ENCODE results near the gene MYOZ2. TPM values are rescaled to one million over a fixed set of nuclear protein-coding genes. Genes with fewer than 3 reads are reported as not detected.

The MYOZ2 gene
- total RNA-seq, 6 experiments from 2014 or later = 0.07 to 0.19 (median 0.12) TPM; not detected in 3

DNA sequence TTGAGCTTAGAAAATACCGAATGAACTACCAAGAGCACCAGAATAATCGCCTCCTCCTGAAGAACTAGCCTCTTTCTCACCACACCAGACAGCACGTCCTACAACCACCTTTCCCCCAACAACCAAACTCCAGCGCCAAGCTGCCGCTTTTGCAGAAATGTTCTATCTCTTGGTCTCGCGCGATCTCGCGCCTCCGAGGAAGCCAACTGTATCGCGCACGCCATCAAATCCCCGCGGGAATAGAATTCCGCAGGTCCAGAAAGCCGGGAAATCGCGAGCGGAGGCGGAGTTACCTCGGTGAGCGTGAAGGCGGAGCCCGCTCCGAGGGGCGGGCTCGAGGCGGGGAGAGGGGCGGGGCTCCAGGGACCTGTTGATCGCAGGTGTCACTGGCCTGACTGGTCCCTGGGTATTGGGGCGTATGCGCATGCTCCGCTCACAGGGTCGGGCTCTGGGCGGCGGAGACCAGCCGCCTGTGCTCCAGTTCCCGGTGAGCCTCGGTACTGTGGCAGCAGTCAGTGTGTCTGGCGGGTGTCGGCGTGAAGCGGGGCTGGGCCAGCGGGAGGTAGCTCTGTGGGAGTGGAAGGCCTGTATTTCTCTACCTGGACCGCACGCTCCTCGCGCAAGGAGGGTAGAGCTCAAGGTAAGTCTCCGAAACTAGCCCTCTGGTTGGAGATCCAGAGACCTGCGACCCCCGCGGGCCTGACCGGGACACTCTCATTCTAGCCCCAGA, 76.8 kb downstream of the MYOZ2 start, which contains the start of gene USP53:
Gene USP53 (plus strand): TSS at position 480 of the 730 bp plus-strand sequence. CDS start 27,047 bp downstream, outside the sequence.
- no peaks in the 10 kb centered on the region for H3K4me1 ChIP-seq
- WGBS (ENCODE audit: insufficient coverage, low coverage, low lambda C conversion rate, missing lambda C conversion rate) = 0% methylated on average over 28 of the region's 55 CpGs

DNA sequence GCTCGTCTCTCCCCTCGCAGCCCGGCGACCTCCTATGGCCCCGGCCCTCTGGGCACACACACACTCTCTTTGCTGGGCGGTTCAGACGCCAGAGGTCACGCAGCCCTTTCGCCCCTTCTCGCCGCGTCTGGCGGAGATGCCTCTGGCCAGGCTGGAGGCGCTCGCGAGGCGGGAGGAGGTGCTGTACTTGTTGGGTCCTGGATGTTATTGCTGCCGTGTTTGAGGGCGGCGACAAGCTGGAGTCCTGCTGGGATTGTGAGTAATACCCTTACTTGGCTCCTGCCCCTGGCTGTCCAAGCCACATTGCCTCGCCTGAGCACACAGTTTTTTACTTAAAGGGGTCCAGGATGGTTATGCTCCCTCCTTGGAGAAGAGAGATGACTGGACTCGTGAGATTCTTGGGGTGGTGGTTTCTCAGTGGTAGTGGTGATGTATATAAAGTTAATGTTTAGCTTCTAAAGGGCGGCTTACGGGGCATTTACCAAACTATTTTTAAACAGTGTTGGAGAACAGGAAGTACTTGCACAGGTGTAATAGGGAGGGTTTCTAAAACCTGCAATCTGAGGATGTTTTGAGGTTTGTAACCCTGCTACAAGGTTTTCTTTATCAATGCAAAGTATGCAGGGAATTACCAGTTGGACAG, 77.5 kb downstream of the MYOZ2 start:
- DNase-seq = peak; percentile 85 to 90 (median 87)
- H3K27ac ChIP-seq = peak overlapping the region; percentile 87 to 96 (median 96)
- intact Hi-C loops (cut with DNase I) = no loop called here
- peak; percentile 75 to 79 (median 78) for ATAC-seq
- TF ChIP-seq, protein P1, sequence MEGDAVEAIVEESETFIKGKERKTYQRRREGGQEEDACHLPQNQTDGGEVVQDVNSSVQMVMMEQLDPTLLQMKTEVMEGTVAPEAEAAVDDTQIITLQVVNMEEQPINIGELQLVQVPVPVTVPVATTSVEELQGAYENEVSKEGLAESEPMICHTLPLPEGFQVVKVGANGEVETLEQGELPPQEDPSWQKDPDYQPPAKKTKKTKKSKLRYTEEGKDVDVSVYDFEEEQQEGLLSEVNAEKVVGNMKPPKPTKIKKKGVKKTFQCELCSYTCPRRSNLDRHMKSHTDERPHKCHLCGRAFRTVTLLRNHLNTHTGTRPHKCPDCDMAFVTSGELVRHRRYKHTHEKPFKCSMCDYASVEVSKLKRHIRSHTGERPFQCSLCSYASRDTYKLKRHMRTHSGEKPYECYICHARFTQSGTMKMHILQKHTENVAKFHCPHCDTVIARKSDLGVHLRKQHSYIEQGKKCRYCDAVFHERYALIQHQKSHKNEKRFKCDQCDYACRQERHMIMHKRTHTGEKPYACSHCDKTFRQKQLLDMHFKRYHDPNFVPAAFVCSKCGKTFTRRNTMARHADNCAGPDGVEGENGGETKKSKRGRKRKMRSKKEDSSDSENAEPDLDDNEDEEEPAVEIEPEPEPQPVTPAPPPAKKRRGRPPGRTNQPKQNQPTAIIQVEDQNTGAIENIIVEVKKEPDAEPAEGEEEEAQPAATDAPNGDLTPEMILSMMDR (IDR thresholded peaks at IDR 0.05) = peak in 3 of 4 donors; percentile 16 to 43 (median 16)
- TF ChIP-seq POLR2A (IDR thresholded peaks at IDR 0.05) = no peak
- no peaks in the 10 kb centered on the region for H3K4me1 ChIP-seq
- WGBS (ENCODE audit: insufficient coverage, low coverage, low lambda C conversion rate, missing lambda C conversion rate) = 0% methylated on average over 4 of the region's 24 CpGs
- no peaks in the 10 kb centered on the region for H3K27me3 ChIP-seq
- H3K36me3 ChIP-seq = peaks cover 0 to 4% (median 0%) of the 10 kb centered on the region in 4 donors
- H3K9me3 ChIP-seq = no peaks in the 10 kb centered on the region
- peak overlapping the region; percentile 84 to 94 (median 84) for H3K4me3 ChIP-seq

More for the DNA sequence above, 76.8 kb downstream of the MYOZ2 start, which contains the start of gene USP53:
- Histone ChIP-seq H3K9me3 (no peaks in the 10 kb centered on the region), H3K27me3 (no peaks in the 10 kb centered on the region), H3K36me3 (no peaks in the 10 kb centered on the region), H3K4me3 (peak within 1 kb of the TSS; percentile 84 to 94 (median 84)), H3K27ac (peak within 1 kb of the TSS; percentile 87 to 96 (median 96))
- DNase-seq (peak; percentile 99), ATAC-seq (peak; percentile 96 to 99 (median 96))
- TF ChIP-seq, protein P1 (IDR thresholded peaks at IDR 0.05) = peak in 1 of 4 donors; percentile 15
- peak; percentile 98 for TF ChIP-seq POLR2A (IDR thresholded peaks at IDR 0.05)
- intact Hi-C loops (cut with DNase I) = no loop called here

DNA sequence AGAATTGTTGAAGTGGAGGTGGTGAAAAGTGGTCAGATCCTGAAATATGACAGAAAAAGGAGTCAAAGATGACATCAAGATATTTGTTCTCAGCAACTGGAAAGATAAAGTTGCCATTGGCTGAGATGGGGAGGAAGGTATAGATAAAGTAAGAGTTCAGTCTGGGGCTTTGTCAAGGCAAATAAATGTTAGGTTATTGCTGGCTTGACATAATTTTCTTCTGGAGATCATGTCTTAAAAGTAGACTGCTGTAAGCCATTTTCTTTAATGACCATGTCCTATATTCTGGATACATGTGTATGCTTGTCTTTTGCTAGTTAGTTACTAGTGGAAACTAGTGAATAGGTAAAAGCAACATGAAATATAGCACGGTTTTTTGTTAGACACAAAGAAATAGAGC, 82.5 kb downstream of the MYOZ2 start:
- Histone ChIP-seq H3K36me3 (peaks cover 0 to 4% (median 2%) of the 10 kb centered on the region in 4 donors), H3K4me3 (no peak overlapping the region)
- whole genome bisulfite sequencing (ENCODE audit: insufficient coverage, low coverage, low lambda C conversion rate, missing lambda C conversion rate) = 88% methylated on average over 1 of the region's 1 CpG

GRCh38 chr4:119221412-119221811, 85.8 kb downstream of the MYOZ2 start:
- peaks cover 0 to 4% (median 2%) of the 10 kb centered on the region in 4 donors for H3K36me3 ChIP-seq
- H3K27ac ChIP-seq = no peak overlapping the region
- intact Hi-C loops (cut with DNase I) = no loop called here
- H3K4me1 ChIP-seq = no peaks in the 10 kb centered on the region
- H3K9me3 ChIP-seq = no peaks in the 10 kb centered on the region
- H3K4me3 ChIP-seq = no peak overlapping the region
- DNase-seq = no peak
- ATAC-seq = no peak
- no peaks in the 10 kb centered on the region for H3K27me3 ChIP-seq
- WGBS (ENCODE audit: insufficient coverage, low coverage, low lambda C conversion rate, missing lambda C conversion rate) = 93% methylated on average over 3 of the region's 4 CpGs
- TF ChIP-seq POLR2A (IDR thresholded peaks at IDR 0.05) = no peak
- TF ChIP-seq, protein P1 (IDR thresholded peaks at IDR 0.05) = no peak

More for the DNA sequence above, 82.5 kb downstream of the MYOZ2 start:
- intact Hi-C loops (cut with DNase I) = no loop called here
- no peak for DNase-seq
- no peaks in the 10 kb centered on the region for H3K27me3 ChIP-seq
- TF ChIP-seq POLR2A (IDR thresholded peaks at IDR 0.05) = no peak
- TF ChIP-seq, protein P1 (IDR thresholded peaks at IDR 0.05) = no peak
- H3K4me1 ChIP-seq = no peaks in the 10 kb centered on the region
- H3K9me3 ChIP-seq = no peaks in the 10 kb centered on the region
- H3K27ac ChIP-seq = no peak overlapping the region
- ATAC-seq = no peak
